Esophagus mucosa (tissue), 1 donor: ENCODE measurements around the gene CCL20. TPM values are rescaled to one million over a fixed set of nuclear protein-coding genes. Genes with fewer than 3 reads are reported as not detected.
A peak's percentile ranks its signal among the peaks of the same experiment; 100 is the strongest.
"Not testable (repeated sequence)": the region's sequence is repeated elsewhere in the genome, so short reads cannot be mapped to it uniquely, and the experiment has no call there.

ENCODE experiments used
- ATAC-seq: fragments of 200-7000 bp; cut with Tn5 transposase; one replicate; pipeline ENCODE4 v1.9.1; 2020
- total RNA-seq: library from RNA; stranded (reverse); gene quantifications from one replicate; pipeline ENCODE4 v1.2.4, GENCODE V29; 2023
- donor health status: DM: yes; HTN: yes; CAD: no.

CCL20 gene
- total RNA-seq: 2.8 TPM

GRCh38 chr2:227813562-227814353, at the start of gene CCL20:
Gene CCL20, plus strand, starts transcription at chr2:227813842. Its CDS starts 70 bp downstream, at chr2:227813912.
- ATAC-seq: no peak

- ATAC-seq: no peak
These were observed 47.8 kb upstream of the CCL20 start for GRCh38 chr2:227765788-227766372.

- ATAC-seq: peak; percentile 89
These were observed 47.2 kb upstream of the CCL20 start for GRCh38 chr2:227766373-227766883.

GRCh38 chr2:227767830-227768229, 45.8 kb upstream of the CCL20 start:
- no peak for ATAC-seq

- ATAC-seq: no peak
These were observed 41.4 kb upstream of the CCL20 start for GRCh38 chr2:227772197-227772661.

GRCh38 chr2:227772932-227773331, 40.7 kb upstream of the CCL20 start:
- no peak for ATAC-seq

GRCh38 chr2:227774011-227774624, 39.5 kb upstream of the CCL20 start:
- no peak for ATAC-seq

GRCh38 chr2:227774895-227775842, 38.5 kb upstream of the CCL20 start:
- no peak for ATAC-seq

GRCh38 chr2:227780981-227781615, 32.5 kb upstream of the CCL20 start:
- no peak for ATAC-seq

- no peak for ATAC-seq
These were observed 31.8 kb upstream of the CCL20 start for GRCh38 chr2:227781841-227782240.

- no peak for ATAC-seq
These were observed 30.8 kb upstream of the CCL20 start for GRCh38 chr2:227782804-227783203.

GRCh38 chr2:227783404-227784138, 30.1 kb upstream of the CCL20 start:
- ATAC-seq: no peak

- ATAC-seq: no peak
These were observed 28.3 kb upstream of the CCL20 start for GRCh38 chr2:227785293-227785692.

GRCh38 chr2:227788561-227789018, 25.1 kb upstream of the CCL20 start:
- ATAC-seq: peak; percentile 95

- ATAC-seq: no peak
These were observed 23.8 kb upstream of the CCL20 start for GRCh38 chr2:227789803-227790202.

- ATAC-seq: peak; percentile 46
These were observed 20.4 kb upstream of the CCL20 start for GRCh38 chr2:227793148-227793712.

GRCh38 chr2:227796045-227796711, 17.5 kb upstream of the CCL20 start:
- ATAC-seq: peak; percentile 86

- ATAC-seq: not testable (repeated sequence)
These were observed 16.9 kb upstream of the CCL20 start for GRCh38 chr2:227796768-227797167.

GRCh38 chr2:227799202-227799601, 14.4 kb upstream of the CCL20 start:
- ATAC-seq: no peak

- peak; percentile 93 for ATAC-seq
These were observed 10.8 kb upstream of the CCL20 start for GRCh38 chr2:227802882-227803281.
